HEK293 (cell line): Measurements from ENCODE around the gene DUSP14.

Experiments used
- GLI4 ChIP-seq: fragments of 450-650 bp; formaldehyde crosslinking; IDR thresholded peaks from 2 replicates; pipeline ENCODE4 v1.5.1; 2016; ENCODE audit warnings: missing biosample characterization, missing genetic modification characterization
- HOXA7 ChIP-seq: sonication (generic); formaldehyde crosslinking; IDR thresholded peaks from 2 replicates; pipeline ENCODE4 v1.8.1; 2022; ENCODE audit warnings: missing genetic modification reagents, borderline replicate concordance
- KLF17 ChIP-seq: fragments of 450-650 bp; formaldehyde crosslinking; IDR thresholded peaks from 2 replicates; pipeline ENCODE4 v1.5.1; 2016; ENCODE audit warnings: missing biosample characterization, missing genetic modification characterization
- PATZ1 ChIP-seq: fragments of 450-650 bp; formaldehyde crosslinking; IDR thresholded peaks from 2 replicates; pipeline ENCODE4 v1.5.1; 2016; ENCODE audit warnings: missing biosample characterization, missing genetic modification characterization
- REPIN1 ChIP-seq: fragments of 450-650 bp; formaldehyde crosslinking; IDR thresholded peaks from 2 replicates; pipeline ENCODE4 v1.5.1; 2017; ENCODE audit warnings: missing biosample characterization, missing genetic modification characterization, low read depth
- SALL2 ChIP-seq: fragments of 450-650 bp; formaldehyde crosslinking; IDR thresholded peaks from 2 replicates; pipeline ENCODE4 v1.5.0; 2017; ENCODE audit warnings: missing biosample characterization, mild to moderate bottlenecking, missing genetic modification characterization, borderline replicate concordance
- YY2 ChIP-seq: fragments of 450-650 bp; formaldehyde crosslinking; IDR thresholded peaks from 2 replicates; pipeline ENCODE4 v1.5.1; 2016; ENCODE audit warnings: missing biosample characterization, missing genetic modification characterization
- ZBTB10 ChIP-seq: fragments of 450-650 bp; formaldehyde crosslinking; IDR thresholded peaks from 2 replicates; pipeline ENCODE4 v1.5.1; 2016; ENCODE audit warnings: missing biosample characterization, missing genetic modification characterization
- ZBTB17 ChIP-seq: fragments of 450-650 bp; formaldehyde crosslinking; IDR thresholded peaks from 2 replicates; pipeline ENCODE4 v1.5.1; 2016; ENCODE audit warnings: missing biosample characterization, missing genetic modification characterization
- ZBTB48 ChIP-seq: fragments of 450-650 bp; formaldehyde crosslinking; IDR thresholded peaks from 2 replicates; pipeline ENCODE4 v1.5.1; 2016; ENCODE audit warnings: missing biosample characterization, missing genetic modification characterization
- ZNF112 ChIP-seq: fragments of 450-650 bp; formaldehyde crosslinking; IDR thresholded peaks from 2 replicates; pipeline ENCODE4 v1.5.0; 2017; ENCODE audit warnings: missing biosample characterization, missing genetic modification characterization
- ZNF138 ChIP-seq: fragments of 450-650 bp; formaldehyde crosslinking; IDR thresholded peaks from 2 replicates; pipeline ENCODE4 v1.5.1; 2016; ENCODE audit warnings: missing biosample characterization, missing genetic modification characterization, borderline replicate concordance
- ZNF157 ChIP-seq: fragments of 450-650 bp; formaldehyde crosslinking; IDR thresholded peaks from 2 replicates; pipeline ENCODE4 v1.5.1; 2016; ENCODE audit warnings: missing biosample characterization, missing genetic modification characterization
- ZNF174 ChIP-seq: fragments of 450-650 bp; formaldehyde crosslinking; IDR thresholded peaks from 2 replicates; pipeline ENCODE4 v1.5.0; 2017; ENCODE audit warnings: missing biosample characterization, mild to moderate bottlenecking, missing genetic modification characterization
- ZNF2 ChIP-seq: fragments of 450-650 bp; formaldehyde crosslinking; IDR thresholded peaks from 2 replicates; pipeline ENCODE4 v1.5.1; 2016; ENCODE audit warnings: missing biosample characterization, missing genetic modification characterization
- ZNF211 ChIP-seq: fragments of 450-650 bp; formaldehyde crosslinking; IDR thresholded peaks from 2 replicates; pipeline ENCODE4 v1.5.1; 2016; ENCODE audit warnings: low read depth, missing biosample characterization, missing genetic modification characterization
- ZNF311 ChIP-seq: fragments of 450-650 bp; formaldehyde crosslinking; IDR thresholded peaks from 2 replicates; pipeline ENCODE4 v1.5.1; 2017; ENCODE audit warnings: missing biosample characterization, missing genetic modification characterization, borderline replicate concordance
- ZNF362 ChIP-seq: fragments of 450-650 bp; formaldehyde crosslinking; IDR thresholded peaks from 2 replicates; pipeline ENCODE4 v1.5.1; 2016; ENCODE audit warnings: missing biosample characterization, missing genetic modification characterization
- ZNF394 ChIP-seq: fragments of 450-650 bp; formaldehyde crosslinking; IDR thresholded peaks from 2 replicates; pipeline ENCODE4 v1.5.1; 2016; ENCODE audit warnings: missing biosample characterization, missing genetic modification characterization, mild to moderate bottlenecking, moderate library complexity, borderline replicate concordance
- ZNF404 ChIP-seq: fragments of 450-650 bp; formaldehyde crosslinking; IDR thresholded peaks from 2 replicates; pipeline ENCODE4 v1.5.1; 2017; ENCODE audit warnings: missing biosample characterization, missing genetic modification characterization
- ZNF426 ChIP-seq: fragments of 450-650 bp; formaldehyde crosslinking; IDR thresholded peaks from 2 replicates; pipeline ENCODE4 v1.5.1; 2017; ENCODE audit warnings: missing biosample characterization, missing genetic modification characterization, mild to moderate bottlenecking, inconsistent platforms, moderate library complexity
- ZNF518A ChIP-seq: fragments of 450-650 bp; formaldehyde crosslinking; conservative IDR thresholded peaks from 2 replicates; pipeline ENCODE4 v1.5.1; 2016; ENCODE audit warnings: low read depth, missing biosample characterization, missing genetic modification characterization
- ZNF530 ChIP-seq: fragments of 450-650 bp; formaldehyde crosslinking; IDR thresholded peaks from 2 replicates; pipeline ENCODE4 v1.5.1; 2016; ENCODE audit warnings: low read depth, missing biosample characterization, missing genetic modification characterization
- ZNF624 ChIP-seq: fragments of 450-650 bp; formaldehyde crosslinking; IDR thresholded peaks from 2 replicates; pipeline ENCODE4 v1.5.1; 2017; ENCODE audit warnings: missing biosample characterization, missing genetic modification characterization
- ZNF677 ChIP-seq: fragments of 450-650 bp; IDR thresholded peaks from 2 replicates; pipeline ENCODE4 v1.5.0; 2018; ENCODE audit warnings: missing biosample characterization, mild to moderate bottlenecking, missing genetic modification characterization, moderate library complexity
- ZSCAN5A ChIP-seq: fragments of 450-650 bp; formaldehyde crosslinking; IDR thresholded peaks from 2 replicates; pipeline ENCODE4 v1.5.1; 2016; ENCODE audit warnings: missing biosample characterization, missing genetic modification characterization
- ZXDB ChIP-seq: fragments of 450-650 bp; formaldehyde crosslinking; IDR thresholded peaks from 2 replicates; pipeline ENCODE4 v1.5.1; 2016; ENCODE audit warnings: missing biosample characterization, missing genetic modification characterization

DUSP14 gene

GRCh38 chr17:37488009-37488604 lies 1.6 kb upstream of the DUSP14 start (continued):
- TF ChIP-seq ZNF394 (tag by site-specific recombination) (no peak; the same call in 1 of the 2 replicates), ZNF530 (tag by site-specific recombination) (no peak), ZSCAN5A (tag by site-specific recombination) (no peak), ZNF2 (tag by site-specific recombination) (no peak; the same call in 1 of the 2 replicates), ZBTB10 (tag by site-specific recombination) (peak; percentile 43; the same call in 1 of the 2 replicates), ZNF311 (no peak), HOXA7 (no peak), ZBTB48 (tag by site-specific recombination) (0 out of 2 replicates have a peak, but pooled peaks have one; percentile 44), YY2 (tag by site-specific recombination) (no peak), SALL2 (tag by site-specific recombination) (no peak), ZNF157 (tag by site-specific recombination) (no peak), ZNF624 (tag by site-specific recombination) (no peak), ZXDB (tag by site-specific recombination) (peak; percentile 26), ZNF362 (no peak), REPIN1 (tag by site-specific recombination) (no peak), ZNF138 (tag by site-specific recombination) (no peak), ZNF404 (tag by site-specific recombination) (no peak), ZNF426 (no peak), ZNF112 (tag by site-specific recombination) (no peak), PATZ1 (peak; percentile 87), ZNF174 (tag by site-specific recombination) (no peak), ZNF211 (tag by site-specific recombination) (no peak), ZNF677 (tag by site-specific recombination) (no peak), ZNF518A (tag by site-specific recombination) (peak; percentile 54; the same call in 1 of the 2 replicates), KLF17 (peak; percentile 96), ZBTB17 (tag by site-specific recombination) (peak; percentile 89), GLI4 (tag by site-specific recombination) (no peak)
